Thoracic aorta (tissue), 2 donors: ENCODE data around the gene FTO. TPM values are rescaled to one million over a fixed set of nuclear protein-coding genes. Genes with fewer than 3 reads are reported as not detected.

ENCODE experiments used
- ATAC-seq: fragments of 150-250 bp; one replicate; pipeline ENCODE4 v1.8.0; 2017; ENCODE audit warnings: low read depth; ENCODE audit not compliant: insufficient number of reproducible peaks, low FRiP score
- DNase-seq: peaks from one replicate; pipeline ENCODE4 v3.0.0-alpha.2; 2020; ENCODE audit warnings: low spot score
- H3K27ac ChIP-seq, 2 donors: fragments of 200-600 bp; sonication (generic); 1 replicate in 1 of 2; 2 replicates in 1 of 2; pipeline ENCODE4 v1.5.1; 2016; ENCODE audit warnings: mild to moderate bottlenecking in 2 of 2, moderate library complexity in 2 of 2
- H3K27me3 ChIP-seq: fragments of 200-600 bp; sonication (generic); replicated peaks from 2 replicates; pipeline ENCODE4 v1.6.0; 2016; ENCODE audit warnings: mild to moderate bottlenecking; ENCODE audit not compliant: insufficient read depth
- H3K36me3 ChIP-seq: fragments of 200-600 bp; sonication (generic); one replicate; pipeline ENCODE4 v1.5.1; 2016
- H3K4me1 ChIP-seq, 2 donors: fragments of 200-600 bp; sonication (generic); 1 replicate in 1 of 2; 2 replicates in 1 of 2; pipeline versions ENCODE4 v1.5.1 to v1.6.0; 2016; ENCODE audit warnings: low read depth in 2 of 2, mild to moderate bottlenecking in 1 of 2; ENCODE audit not compliant: control insufficient read depth in 1 of 2
- H3K4me3 ChIP-seq: fragments of 200-600 bp; sonication (generic); 2 replicates; pipeline ENCODE4 v1.5.1; 2016; ENCODE audit warnings: mild to moderate bottlenecking
- H3K9me3 ChIP-seq: fragments of 200-600 bp; sonication (generic); 2 replicates; pipeline ENCODE4 v1.5.1; 2016
- total RNA-seq, 2 donors: library from RNA; depleted of rRNA; stranded (reverse); fragments of >200 nt; gene quantifications; one replicate each; pipeline versions ENCODE4 v1.1.0 to v1.2.3, GENCODE V29; 2016
- TF ChIP-seq, protein P1 (sequence below): fragments of 200-600 bp; sonication (generic); IDR thresholded peaks from one replicate; pipeline ENCODE4 v1.5.1; 2019; ENCODE audit warnings: antibody characterized with exemption

Gene FTO
- total RNA-seq, 2 donors from 2014 or later: 99.6 to 103 TPM

DNA sequence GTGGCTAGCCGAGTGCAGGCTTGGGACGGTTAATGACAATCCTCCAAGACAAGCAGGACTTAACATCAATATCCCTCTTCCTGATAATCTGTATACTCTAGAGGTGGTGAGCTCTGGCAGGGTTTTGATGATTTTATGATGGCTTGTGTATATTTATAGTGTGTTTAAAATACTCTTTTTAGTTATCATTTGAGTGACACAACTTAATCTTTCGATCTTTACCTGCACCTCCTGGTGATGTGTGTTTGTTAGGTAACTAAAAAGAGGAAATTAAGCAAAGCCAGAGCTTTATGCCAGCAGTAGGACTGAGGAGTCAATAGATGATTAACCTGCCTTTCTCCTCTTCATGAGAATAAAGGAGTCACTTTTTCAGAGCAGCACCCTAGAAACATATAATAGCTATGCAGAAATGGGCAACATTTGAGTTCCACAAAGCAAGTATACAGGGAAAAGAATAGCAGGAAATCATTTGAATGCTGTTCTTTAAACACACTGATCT is 372.1 kb downstream of the FTO start:
- ATAC-seq (no peak), DNase-seq (no peak)
- Histone ChIP-seq H3K9me3 (no peaks in the 10 kb centered on the region), H3K4me3 (no peak overlapping the region), H3K27ac (no peak overlapping the region), H3K27me3 (no peaks in the 10 kb centered on the region), H3K36me3 (no peaks in the 10 kb centered on the region), H3K4me1 (no peaks in the 10 kb centered on the region)
- TF ChIP-seq, protein P1, sequence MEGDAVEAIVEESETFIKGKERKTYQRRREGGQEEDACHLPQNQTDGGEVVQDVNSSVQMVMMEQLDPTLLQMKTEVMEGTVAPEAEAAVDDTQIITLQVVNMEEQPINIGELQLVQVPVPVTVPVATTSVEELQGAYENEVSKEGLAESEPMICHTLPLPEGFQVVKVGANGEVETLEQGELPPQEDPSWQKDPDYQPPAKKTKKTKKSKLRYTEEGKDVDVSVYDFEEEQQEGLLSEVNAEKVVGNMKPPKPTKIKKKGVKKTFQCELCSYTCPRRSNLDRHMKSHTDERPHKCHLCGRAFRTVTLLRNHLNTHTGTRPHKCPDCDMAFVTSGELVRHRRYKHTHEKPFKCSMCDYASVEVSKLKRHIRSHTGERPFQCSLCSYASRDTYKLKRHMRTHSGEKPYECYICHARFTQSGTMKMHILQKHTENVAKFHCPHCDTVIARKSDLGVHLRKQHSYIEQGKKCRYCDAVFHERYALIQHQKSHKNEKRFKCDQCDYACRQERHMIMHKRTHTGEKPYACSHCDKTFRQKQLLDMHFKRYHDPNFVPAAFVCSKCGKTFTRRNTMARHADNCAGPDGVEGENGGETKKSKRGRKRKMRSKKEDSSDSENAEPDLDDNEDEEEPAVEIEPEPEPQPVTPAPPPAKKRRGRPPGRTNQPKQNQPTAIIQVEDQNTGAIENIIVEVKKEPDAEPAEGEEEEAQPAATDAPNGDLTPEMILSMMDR: no peak

DNA sequence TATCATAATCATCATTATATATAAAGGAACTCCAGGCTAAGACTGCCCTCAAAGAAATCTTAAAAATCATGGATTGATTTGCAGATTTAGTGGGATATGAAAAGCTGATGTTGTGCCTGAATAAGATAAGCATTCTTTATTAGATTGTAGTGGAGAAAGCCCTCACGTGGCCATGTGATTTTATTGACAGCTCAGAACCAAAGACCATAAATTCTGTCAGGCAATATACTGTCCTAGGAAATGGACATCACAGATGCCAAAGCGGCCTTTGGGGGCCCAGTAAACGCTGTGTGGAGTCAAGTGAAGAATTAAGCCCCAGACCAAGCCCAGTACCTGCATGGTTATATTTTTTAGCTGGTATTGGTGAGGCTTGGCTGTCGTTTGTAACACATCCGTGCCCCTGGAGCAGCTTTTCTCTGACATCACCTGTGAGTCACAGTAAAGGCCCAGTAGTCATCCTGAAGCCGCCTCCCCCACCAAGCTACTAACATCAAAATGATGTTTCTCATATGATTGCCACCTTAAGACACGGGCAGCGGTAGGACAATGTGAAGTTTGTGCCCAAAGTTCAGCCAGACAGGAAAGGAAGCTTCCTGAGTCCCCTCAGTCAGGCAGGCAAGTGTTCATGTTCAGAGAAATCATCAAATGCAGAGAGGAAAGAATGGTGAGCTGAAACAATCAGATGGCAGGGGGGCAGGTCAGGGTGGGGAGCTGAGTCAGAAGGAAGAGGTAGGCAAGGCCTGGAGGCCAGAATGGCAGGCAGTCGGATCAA is 373.3 kb downstream of the FTO start:
- no peak for ATAC-seq
- Histone ChIP-seq H3K36me3 (no peaks in the 10 kb centered on the region), H3K4me1 (no peaks in the 10 kb centered on the region), H3K27ac (no peak overlapping the region), H3K4me3 (no peak overlapping the region), H3K9me3 (no peaks in the 10 kb centered on the region), H3K27me3 (no peaks in the 10 kb centered on the region)
- TF ChIP-seq, protein P1: no peak
- DNase-seq: no peak

- Histone ChIP-seq H3K4me3 (no peak overlapping the region), H3K9me3 (no peaks in the 10 kb centered on the region), H3K4me1 (no peaks in the 10 kb centered on the region), H3K27ac (no peak overlapping the region), H3K27me3 (no peaks in the 10 kb centered on the region), H3K36me3 (no peaks in the 10 kb centered on the region)
- TF ChIP-seq, protein P1: no peak
- no peak for ATAC-seq
- DNase-seq: no peak
Observed at GRCh38 chr16:54080524-54081008, 376.6 kb downstream of the FTO start.

- ATAC-seq: no peak
- H3K36me3 ChIP-seq: no peaks in the 10 kb centered on the region
- no peak for DNase-seq
- TF ChIP-seq, protein P1: no peak
- H3K4me1 ChIP-seq: no peaks in the 10 kb centered on the region
- H3K27ac ChIP-seq: no peak overlapping the region
- no peaks in the 10 kb centered on the region for H3K27me3 ChIP-seq
- no peaks in the 10 kb centered on the region for H3K9me3 ChIP-seq
- no peak overlapping the region for H3K4me3 ChIP-seq
Observed at GRCh38 chr16:54086791-54087190, 382.8 kb downstream of the FTO start.

GRCh38 chr16:54090602-54091001 is 386.6 kb downstream of the FTO start:
- no peaks in the 10 kb centered on the region for H3K36me3 ChIP-seq
- no peaks in the 10 kb centered on the region for H3K27me3 ChIP-seq
- ATAC-seq: no peak
- H3K9me3 ChIP-seq: no peaks in the 10 kb centered on the region
- no peak for DNase-seq
- H3K4me3 ChIP-seq: no peak overlapping the region
- no peaks in the 10 kb centered on the region for H3K4me1 ChIP-seq
- TF ChIP-seq, protein P1: no peak
- no peak overlapping the region for H3K27ac ChIP-seq
